Mesothelial cell of epicardium (in vitro differentiated cells): ENCODE data around the gene TMEM176A. TPM values are rescaled to one million over a fixed set of nuclear protein-coding genes. Genes with fewer than 3 reads are reported as not detected.

Experiments
- DNase-seq, 2 experiments: peaks; one replicate each; pipeline ENCODE4 v3.0.0; 2021; ENCODE audit warnings: low spot score in 2 of 2; ENCODE audit not compliant: unreplicated experiment in 2 of 2
- H3K27ac Mint-ChIP-seq: 2 replicates; pipeline ENCODE4 v1.8.0; 2021; ENCODE audit warnings: mixed read lengths
- H3K27me3 Mint-ChIP-seq: 2 replicates; pipeline ENCODE4 v1.8.0; 2021; ENCODE audit warnings: low read depth, mixed read lengths
- H3K36me3 Mint-ChIP-seq: 2 replicates; pipeline ENCODE4 v1.8.0; 2021; ENCODE audit warnings: mixed read lengths
- H3K4me1 Mint-ChIP-seq: 2 replicates; pipeline ENCODE4 v1.8.0; 2021; ENCODE audit warnings: mixed read lengths
- H3K4me3 Mint-ChIP-seq: 2 replicates; pipeline ENCODE4 v1.8.0; 2021; ENCODE audit warnings: mild to moderate bottlenecking, moderate library complexity, mixed read lengths
- H3K9me3 Mint-ChIP-seq: 2 replicates; pipeline ENCODE4 v1.8.0; 2021; ENCODE audit warnings: mixed read lengths
- CTCF ChIP-seq: fragments of 200-600 bp; sonication (generic); IDR thresholded peaks from one replicate; pipeline ENCODE4 v1.5.0; 2021; ENCODE audit warnings: antibody characterized with exemption; ENCODE audit not compliant: unreplicated experiment
- total RNA-seq: library from RNA; stranded (reverse); gene quantifications from 3 replicates; pipeline ENCODE4 v1.2.1, GENCODE V29; 2021

TMEM176A gene
- total RNA-seq, 1 donor from 2014 or later, result 2.5 TPM

- peaks cover 75% of the 10 kb centered on the region for H3K27me3 Mint-ChIP-seq
- peaks cover 4% of the 10 kb centered on the region for H3K4me1 Mint-ChIP-seq
- H3K27ac Mint-ChIP-seq, result no peak within 1 kb of the TSS
- H3K36me3 Mint-ChIP-seq, result no peaks in the 10 kb centered on the region
- H3K4me3 Mint-ChIP-seq, result peak within 1 kb of the TSS; percentile 58
- TF ChIP-seq CTCF, result no peak
- no peaks in the 10 kb centered on the region for H3K9me3 Mint-ChIP-seq
- DNase-seq, result no peak
Measured at GRCh38 chr7:150799741-150800580, 608 bp upstream of the TMEM176A start, which contains the start of gene TMEM176B. Gene TMEM176B, minus strand, starts transcription at chr7:150800364. Its CDS starts 3,795 bp downstream, at chr7:150796569.

GRCh38 chr7:150801242-150801945 is 825 bp downstream of the TMEM176A start:
- Mint-ChIP-seq H3K9me3 (peaks cover 7% of the 10 kb centered on the region), H3K27ac (no peak overlapping the region), H3K4me3 (peak overlapping the region; percentile 57), H3K27me3 (peaks cover 80% of the 10 kb centered on the region), H3K4me1 (peaks cover 4% of the 10 kb centered on the region), H3K36me3 (no peaks in the 10 kb centered on the region)
- TF ChIP-seq CTCF, result no peak
- no peak for DNase-seq

- Mint-ChIP-seq H3K27ac (no peak overlapping the region), H3K4me1 (peaks cover 4% of the 10 kb centered on the region), H3K4me3 (peak overlapping the region; percentile 38), H3K36me3 (no peaks in the 10 kb centered on the region), H3K9me3 (peaks cover 12% of the 10 kb centered on the region), H3K27me3 (peaks cover 78% of the 10 kb centered on the region)
- TF ChIP-seq CTCF, result no peak
- no peak for DNase-seq
Measured at GRCh38 chr7:150801946-150802771, 1.6 kb downstream of the TMEM176A start.

GRCh38 chr7:150803161-150803860 is 2.7 kb downstream of the TMEM176A start:
- TF ChIP-seq CTCF, result no peak
- Mint-ChIP-seq H3K4me1 (peaks cover 4% of the 10 kb centered on the region), H3K36me3 (no peaks in the 10 kb centered on the region), H3K27me3 (peaks cover 71% of the 10 kb centered on the region), H3K9me3 (peaks cover 12% of the 10 kb centered on the region), H3K4me3 (no peak overlapping the region), H3K27ac (no peak overlapping the region)
- no peak for DNase-seq

- peaks cover 70% of the 10 kb centered on the region for H3K27me3 Mint-ChIP-seq
- DNase-seq, result no peak
- peaks cover 12% of the 10 kb centered on the region for H3K9me3 Mint-ChIP-seq
- no peak overlapping the region for H3K4me3 Mint-ChIP-seq
- no peaks in the 10 kb centered on the region for H3K4me1 Mint-ChIP-seq
- H3K36me3 Mint-ChIP-seq, result no peaks in the 10 kb centered on the region
- no peak for TF ChIP-seq CTCF
- no peak overlapping the region for H3K27ac Mint-ChIP-seq
Measured at GRCh38 chr7:150804802-150805201, 4.2 kb downstream of the TMEM176A start.
